GM21619 (cell line): ENCODE measurements around the gene CACHD1.

ENCODE experiments used
- ATAC-seq: cut with Tn5 transposase; IDR thresholded peaks from one replicate; pipeline ENCODE4 v1.9.1; 2021; ENCODE audit not compliant: unreplicated experiment

The CACHD1 gene

DNA sequence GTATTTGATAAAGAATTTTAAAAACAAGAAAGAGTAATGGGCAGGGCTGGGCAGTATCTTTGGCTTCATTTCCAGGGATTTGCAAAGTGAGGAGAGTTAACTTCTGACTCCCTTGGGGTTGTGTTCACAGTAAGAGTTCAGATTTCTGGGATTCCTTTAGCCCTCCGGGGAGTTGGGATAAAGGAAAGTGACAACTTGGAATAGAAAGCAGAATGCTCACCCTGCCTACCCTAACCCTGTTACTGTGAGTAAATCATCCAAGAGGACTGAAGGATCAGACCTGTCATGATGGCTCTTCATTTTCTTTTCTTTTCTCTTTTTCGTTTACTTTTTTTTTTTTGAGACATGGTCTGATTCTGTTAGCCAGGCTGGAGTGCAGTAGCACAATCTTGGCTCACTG lies 76.1 kb downstream of the CACHD1 start:
- no peak for ATAC-seq

DNA sequence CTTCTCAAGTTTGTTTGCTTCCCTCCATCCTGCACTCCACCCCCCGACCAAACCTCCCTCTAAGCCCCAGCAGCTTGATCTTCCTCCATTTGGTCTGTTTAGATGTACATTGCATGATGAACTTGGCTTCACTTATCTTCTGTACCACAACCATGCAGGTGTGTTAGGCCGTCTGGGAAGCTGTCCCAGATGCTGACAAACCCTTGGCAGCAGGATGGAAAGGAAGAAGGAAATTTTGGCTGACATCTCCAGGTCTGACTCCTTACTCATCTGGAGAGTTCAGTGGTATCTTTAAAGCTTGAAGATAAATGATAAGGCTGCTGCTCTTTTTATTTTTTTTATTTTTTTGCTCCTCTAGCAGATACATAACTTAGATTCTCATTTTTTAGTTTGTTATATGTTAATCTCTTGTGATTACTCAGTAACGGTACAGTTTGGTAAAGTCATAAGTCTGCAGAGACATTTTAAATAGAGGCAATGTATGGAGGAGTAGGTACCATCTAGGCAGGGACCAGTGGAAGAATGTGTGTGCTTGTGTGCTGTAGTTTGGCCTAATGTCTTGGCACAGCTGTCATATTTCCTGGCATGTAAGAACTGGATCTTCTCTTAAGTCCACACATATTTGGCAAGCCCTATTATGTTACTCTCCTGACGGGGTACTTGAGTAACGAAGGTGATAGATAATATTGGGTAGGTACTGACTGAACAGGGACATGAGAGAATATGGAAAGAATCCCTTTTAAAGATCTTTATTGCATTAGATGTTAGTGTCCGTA lies 79.7 kb downstream of the CACHD1 start:
- ATAC-seq = no peak

DNA sequence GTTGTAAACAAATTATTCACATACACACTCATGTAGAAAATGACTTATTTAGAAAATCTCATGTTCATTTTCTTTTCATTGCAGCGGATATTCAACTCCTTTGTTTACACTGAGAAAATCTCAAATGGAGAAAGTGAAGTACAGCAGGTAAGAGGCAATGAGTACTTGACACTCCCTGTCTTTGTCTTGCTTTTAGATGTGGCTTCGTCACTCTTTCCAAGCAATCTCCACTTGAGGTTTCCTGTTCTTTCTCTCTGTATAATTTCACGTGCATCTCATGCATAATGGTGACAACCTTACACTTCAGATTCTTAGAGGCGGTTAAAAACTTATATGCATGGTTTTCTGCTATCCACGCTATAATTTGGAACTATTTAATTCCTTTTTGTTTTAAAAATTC lies 80.6 kb downstream of the CACHD1 start:
- no peak for ATAC-seq

DNA sequence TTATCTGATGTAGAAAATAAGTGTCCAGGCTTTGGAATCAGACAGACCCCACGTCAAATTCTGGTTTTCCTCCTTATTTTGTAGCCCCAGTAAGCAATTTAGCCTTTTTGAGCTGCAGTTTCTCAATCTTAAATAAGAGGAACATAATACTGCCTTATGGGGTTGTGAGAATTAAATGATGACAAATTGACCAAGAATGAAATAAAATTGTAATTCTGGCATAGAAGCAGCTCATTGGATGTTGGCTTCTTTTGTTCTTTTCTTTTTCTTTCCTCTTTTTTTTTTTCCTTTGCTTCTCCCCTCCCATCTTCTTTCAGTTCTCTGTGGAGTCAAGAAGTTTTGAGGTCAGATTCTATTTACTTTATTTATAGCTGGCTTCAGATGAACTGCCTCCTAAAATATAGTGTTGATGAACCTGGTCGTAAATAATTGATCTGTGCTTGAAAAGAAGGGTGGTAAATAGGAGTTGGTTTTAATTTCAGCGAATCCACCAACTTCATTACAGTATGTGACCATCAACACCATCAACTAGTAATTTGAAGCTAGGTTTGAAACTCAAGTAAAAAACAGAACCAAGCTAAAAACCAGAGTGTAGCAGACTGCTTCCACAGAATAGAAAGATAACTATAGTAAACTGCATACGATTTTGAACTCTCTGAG lies 81.1 kb downstream of the CACHD1 start:
- no peak for ATAC-seq

DNA sequence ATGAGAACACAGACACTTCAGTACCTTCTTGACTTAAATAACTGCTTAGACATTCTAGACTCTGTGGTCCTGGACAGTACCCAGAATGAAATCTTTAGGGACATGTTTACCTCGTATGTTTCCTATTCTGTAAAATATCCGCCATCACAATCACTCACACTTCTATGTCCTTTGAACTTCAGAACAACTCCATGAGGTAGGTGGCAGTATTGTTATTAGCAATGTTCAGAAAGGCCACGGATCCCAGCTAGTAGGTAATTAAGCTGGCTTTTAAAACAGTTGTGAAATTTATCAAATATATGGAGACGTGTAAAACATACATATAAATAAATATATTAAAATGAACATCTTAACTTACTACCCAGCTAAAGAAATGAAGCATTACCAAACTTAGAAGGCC lies 83.4 kb downstream of the CACHD1 start:
- ATAC-seq = no peak

DNA sequence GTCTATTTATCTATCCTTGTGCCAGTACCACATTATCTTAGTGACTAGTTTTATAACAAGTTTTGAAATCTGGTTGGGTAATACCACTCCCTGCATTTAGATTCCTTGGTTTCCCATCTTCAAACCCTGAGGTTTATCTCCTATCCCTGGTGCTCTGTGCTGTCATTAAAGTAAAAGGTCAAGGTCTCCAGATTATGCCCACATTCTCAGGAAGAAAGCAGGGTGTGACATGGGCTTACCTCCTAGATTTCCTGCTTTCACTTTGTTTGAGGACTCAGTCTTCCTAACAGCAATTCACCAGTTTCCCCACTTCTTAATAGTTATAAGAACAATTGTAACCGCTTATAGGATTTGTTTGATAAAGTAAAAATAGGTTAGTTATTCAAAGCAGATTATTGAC lies 86.0 kb downstream of the CACHD1 start:
- no peak for ATAC-seq

DNA sequence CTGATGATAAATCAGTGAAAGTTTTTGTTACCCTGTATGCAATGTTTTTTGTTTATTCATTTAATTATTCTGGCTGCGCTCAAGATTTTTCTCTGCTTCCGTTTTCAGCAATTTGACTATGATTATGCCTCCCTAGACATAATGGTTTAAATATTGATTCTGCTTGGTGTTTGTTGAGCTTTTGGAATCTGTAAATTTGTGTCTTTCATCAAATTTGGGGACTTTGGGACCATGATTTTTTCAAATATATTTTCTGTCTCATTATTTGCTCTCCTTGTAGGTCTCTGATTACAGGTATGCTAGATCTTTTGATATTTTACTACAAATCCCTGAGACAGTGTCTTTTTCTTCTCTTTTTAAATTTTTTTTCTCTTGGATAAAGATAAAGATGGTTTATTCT lies 92.1 kb downstream of the CACHD1 start:
- ATAC-seq = no peak

DNA sequence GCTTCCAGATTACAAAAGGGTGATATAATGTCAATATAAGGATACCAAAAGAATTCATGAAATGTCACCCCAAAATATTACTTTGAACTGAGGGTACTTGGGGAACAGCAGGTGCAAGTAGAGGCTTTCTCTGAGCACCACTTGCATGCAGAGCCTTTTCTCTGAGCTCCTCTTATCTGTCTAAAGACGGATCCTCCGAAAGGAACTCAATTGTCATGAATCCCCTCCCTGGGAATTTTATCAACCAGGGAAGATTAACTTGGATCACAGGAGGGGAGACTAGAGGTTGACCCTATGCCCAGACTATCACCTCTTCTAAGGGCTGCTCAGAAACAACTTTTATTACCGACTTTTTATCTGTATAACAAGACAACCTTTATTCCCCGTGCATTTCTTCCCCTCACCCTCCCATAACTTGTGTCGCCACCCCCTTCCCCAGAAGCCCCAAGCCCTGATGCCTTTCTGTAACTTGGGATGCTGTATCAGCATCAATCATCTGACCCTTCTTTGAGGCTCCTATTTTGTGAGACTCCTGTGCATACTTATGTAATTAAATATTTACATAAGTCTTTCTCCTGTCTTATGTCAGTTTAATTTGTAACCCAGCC lies 94.1 kb downstream of the CACHD1 start:
- ATAC-seq = no peak

DNA sequence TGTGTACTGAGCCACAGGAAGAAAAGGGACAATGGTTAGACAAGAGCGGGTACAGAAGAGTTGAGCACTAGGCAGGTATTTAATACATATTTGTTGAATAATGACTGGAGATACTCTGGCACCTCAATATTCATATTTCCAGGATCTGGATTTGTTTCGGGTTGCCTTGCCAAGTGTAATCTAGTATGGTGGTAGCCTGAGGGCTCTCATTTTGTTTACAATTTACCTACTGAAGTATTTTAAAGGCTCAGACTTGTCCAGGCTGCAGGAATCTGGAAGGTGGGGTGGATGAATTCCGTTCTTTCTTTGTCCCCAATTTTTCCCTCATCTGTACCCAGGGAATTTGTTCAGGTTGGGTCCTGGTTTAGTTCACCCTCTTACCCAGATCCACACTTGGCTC lies 95.0 kb downstream of the CACHD1 start:
- ATAC-seq = no peak

DNA sequence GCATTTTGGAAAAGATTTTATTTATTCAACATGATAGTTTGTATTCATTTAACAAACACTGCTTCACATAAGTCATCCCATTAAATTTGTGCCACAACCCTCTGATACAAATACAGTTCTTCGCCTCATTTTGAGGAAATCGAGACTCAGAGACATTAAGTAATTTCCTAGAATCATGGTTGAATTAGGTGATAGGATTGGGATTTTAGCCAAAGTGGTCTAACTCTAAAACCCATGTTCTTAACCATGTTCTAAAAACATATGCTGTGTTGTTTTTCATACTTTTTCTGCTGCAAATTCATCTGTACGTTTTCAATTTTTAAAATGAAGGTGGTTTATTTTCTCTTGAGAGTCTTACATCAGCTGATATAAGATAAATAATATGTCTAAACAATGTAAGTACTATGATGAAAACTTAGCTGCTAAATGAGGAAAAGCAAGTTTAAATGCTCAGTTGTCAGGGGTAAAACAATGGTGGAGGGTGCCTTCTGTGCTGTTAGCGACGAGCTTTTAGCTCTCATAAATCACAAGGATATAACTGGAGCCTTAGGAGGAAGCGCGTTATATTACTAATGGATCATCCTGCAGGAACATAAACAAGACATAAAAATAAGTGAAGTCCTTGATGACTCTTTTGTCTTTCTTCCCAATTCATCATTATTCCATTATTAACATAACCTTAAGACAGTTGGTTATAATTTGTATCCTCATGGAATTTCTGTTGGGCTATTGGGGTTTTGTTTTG lies 97.7 kb downstream of the CACHD1 start:
- ATAC-seq = no peak

DNA sequence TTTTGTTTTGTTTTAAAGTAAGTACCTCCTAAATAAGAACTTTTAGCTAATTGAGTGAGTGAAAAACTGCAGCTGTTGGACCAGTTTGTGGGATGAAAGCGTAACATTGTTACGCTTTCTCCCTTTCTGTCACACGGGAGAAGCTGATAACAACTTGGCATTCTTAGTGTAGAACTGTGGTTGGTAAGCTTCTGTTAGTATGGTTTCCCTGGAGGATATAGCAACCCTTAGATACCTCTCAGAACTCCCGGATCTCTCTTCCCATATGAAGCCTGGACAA lies 98.2 kb downstream of the CACHD1 start:
- ATAC-seq = no peak

DNA sequence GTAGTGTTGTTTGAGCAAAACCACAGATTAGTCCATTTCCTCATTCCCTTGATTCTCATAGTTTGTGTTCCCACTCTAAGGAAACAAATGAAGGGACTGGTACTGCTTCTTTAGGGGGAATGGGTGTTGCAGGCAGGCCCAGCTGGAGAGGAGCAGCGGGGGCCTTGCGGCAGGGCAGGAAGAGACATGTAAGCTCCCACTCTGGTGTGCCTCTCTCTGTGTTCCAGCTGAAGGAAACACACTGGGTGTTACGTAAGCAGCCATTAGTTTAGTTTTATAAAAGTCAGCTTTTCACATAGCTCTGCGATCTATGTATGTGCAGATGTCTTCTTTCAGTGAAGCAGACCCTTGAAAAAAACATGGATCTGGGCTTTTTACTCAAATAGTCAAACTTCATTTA lies 99.5 kb downstream of the CACHD1 start:
- ATAC-seq = no peak

DNA sequence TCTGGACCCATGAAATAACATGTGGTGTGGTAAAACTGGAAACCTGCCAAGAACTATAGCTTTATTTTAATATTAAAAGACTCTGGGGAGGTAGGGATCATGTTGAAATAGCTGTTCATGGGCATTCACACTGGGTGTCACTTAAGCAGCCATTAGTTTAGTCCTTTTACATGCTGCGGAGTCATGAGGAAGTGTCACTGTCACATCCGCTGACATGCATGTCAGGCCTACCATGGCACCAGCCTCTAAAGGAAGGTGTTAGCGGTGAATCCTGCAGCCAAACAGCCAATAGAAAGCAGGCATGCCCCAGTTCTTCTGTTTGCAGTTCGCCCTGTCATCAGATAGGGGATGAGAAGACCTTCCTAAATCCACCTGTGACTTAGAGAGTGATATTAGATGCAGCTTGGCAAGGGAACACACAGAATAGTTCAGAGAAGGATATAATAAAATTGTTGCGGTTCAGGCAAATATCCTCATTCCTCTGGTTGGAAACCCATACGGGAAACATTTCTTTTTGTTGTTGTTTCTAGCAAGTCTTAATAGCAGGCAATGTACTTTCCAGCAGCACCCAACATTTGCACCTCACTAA lies 100.4 kb downstream of the CACHD1 start:
- no peak for ATAC-seq

DNA sequence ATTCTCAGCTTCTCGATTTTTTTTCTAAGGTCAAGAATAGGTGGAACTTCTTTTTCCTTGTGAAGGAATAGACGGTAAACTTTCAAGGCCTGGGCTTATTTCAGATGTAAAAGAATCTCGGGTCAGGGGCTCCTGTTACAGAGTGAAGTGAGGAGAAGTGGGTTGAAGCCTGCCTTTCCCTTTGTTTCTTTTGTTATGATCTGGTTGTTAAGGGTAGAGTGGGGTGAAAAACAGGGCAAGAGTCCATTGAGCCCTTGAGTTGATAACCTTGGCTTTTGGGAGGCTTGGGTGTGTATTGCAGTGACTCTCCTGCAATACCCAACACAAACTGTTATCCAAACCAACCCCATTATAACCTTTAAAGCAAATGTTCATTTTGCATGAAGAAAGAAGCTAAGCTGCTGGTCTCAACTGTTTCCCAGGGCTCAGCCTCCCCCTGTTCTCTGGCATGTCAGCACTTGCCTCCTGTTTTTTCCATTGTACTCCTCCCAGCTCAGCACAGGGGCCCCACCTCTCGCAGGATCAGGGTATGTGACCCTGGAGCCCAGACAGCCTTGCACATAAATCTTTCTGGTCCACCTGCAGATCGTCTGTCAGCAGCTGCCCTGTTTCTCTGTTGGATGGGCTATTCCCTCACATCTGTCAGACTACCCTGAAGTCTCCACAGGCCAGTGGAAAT lies 102.4 kb downstream of the CACHD1 start:
- no peak for ATAC-seq

DNA sequence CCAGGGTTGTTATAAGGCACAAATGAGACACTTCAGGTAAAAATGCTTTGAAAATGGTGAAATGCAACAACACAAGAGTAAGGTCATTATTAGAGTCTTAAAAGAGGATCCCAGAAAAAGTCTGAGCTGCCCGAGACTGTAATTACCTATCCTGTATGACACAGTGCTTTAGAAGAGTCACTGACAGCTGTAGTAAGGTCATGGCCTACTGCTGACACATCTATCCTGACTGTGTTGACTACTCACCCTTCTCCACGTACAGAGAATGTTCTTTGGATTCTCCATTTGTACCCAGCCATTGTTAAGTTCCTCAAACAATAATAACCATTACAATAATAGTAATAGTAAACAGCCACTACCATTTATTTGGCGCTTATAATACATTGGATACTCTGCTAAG lies 104.4 kb downstream of the CACHD1 start:
- ATAC-seq = no peak

DNA sequence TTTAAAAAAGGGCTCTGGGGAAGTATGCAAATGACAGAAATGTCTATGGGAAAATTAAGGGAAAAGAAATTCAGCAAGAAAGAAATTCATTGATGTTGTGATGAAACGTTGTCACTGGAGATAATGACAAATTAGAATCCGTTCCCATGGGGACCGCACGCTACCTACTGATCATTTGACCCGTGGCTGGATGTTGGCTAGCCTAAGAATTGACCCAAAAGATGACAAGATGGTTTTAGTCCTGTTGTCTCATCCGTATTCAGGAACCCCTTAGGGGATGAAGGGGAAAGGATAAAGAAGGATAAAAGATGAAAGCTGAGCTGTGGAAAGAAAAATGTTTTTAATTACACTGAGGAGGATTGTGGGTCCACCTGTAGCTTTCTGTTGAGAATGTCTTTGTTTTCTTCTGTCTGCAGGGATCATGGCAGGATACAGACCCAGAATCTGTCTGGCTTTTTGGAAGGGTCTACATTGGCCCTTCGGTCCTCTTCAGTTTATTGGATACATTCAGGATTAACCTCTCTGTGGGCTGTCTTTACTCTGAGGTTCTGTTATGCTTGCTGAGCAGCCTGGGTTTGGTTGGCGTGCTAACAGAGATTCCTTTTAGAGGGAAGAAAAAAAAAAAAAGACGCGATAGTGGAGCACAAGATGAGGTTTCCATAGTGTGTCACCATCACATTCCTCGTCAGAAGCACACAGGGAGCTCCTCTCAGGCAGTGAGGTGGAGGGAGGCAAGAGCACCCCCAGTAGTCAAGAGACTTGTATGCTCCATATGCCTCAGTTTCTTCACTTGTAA lies 106.2 kb downstream of the CACHD1 start:
- no peak for ATAC-seq

DNA sequence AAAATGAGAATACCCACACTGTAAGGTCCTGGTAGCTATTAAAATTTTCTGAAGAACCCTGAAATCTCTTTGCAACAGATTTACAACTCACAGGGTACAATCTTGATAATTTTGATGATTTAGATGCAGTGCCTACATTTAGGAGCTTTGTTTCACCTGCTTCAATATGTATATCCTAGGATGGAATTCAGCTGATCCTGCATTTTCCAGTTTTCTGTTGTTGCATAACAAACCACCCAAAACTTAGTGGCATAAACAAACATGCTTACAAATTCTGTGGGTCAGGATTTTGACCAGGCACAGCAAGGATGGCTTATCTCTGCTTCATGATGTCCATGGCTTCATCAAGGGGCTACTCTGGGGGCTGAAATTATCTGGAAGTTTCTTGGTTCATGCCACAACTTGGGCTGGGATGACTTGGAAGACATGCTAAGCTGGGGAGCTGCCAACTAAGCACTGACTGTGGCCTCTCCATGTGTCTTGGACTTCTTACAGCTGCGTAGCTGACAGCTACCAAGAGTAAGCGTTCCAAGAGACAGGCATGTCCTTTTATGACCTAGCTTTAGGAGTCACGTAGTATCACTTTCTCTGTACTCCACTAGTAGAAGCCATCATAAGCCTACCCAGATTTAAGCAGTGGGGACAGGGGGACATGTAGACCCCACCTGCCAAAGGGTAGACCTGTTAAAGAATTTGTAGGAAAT lies 108.5 kb downstream of the CACHD1 start:
- ATAC-seq = no peak

DNA sequence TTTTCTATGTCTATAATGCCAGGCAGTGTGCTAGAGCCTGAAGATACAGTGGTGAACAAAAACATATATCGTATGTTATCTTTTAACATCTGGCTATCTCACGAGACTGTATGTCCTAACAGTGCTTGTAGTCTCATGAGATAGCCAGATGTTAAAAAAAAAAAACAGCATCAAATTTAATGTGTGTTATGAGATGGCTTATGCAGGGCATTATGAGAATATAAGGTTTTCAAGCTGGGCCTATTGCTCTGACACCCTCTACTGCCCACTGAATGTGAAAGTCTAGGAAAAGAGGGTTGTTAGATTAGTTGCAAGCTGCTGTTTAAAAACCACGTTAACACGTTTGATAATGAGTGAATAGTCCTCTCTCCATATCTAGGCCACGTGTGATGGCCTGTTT lies 109.8 kb downstream of the CACHD1 start:
- ATAC-seq = no peak

DNA sequence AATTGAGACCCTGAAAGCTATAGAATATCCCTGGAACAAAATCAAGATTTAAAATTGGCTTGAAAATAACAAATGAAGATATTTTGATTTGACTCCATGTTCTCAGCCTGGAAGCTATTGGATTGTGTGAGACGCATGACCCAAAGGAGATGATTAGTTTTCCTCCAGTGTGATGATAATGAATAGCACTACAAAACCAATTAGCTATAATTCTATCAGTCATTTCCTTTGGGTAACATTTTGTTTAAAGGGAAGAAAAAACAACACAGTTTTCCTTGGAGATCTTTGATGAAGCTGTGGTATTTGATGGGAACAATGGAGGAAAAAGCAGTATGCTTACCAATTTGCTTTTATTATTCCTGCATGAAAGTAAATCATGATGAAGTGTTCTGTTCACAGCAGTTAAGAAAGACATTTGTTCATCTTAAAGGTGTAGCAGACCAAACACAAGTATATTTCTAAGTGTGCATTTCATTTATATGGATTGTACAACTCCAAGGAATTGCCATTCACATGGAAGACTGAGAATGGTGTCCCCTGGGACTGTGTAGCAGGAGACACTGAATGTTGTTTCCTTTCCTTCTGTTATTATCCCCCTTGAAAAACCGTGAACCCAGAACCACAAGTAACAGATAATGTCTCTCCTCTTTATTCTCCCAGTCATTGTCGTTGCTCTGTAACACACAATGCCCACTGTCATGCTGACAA lies 111.4 kb downstream of the CACHD1 start:
- no peak for ATAC-seq
